GM19240 (cell line): ENCODE results near the gene MME.
"Not testable (repeated sequence)": the region's sequence is repeated elsewhere in the genome, so short reads cannot be mapped to it uniquely, and the experiment has no call there.

Experiments
- DNase-seq: peaks from one replicate; pipeline ENCODE4 v3.0.0; 2011; ENCODE audit warnings: low spot score; ENCODE audit not compliant: insufficient read length

Gene MME

GRCh38 chr3:155192957-155193746 is 113.0 kb downstream of the MME start:
- no peak for DNase-seq

GRCh38 chr3:155193868-155194267 is 113.7 kb downstream of the MME start:
- DNase-seq, result no peak

GRCh38 chr3:155194973-155195957 is 115.1 kb downstream of the MME start:
- DNase-seq, result no peak

- DNase-seq, result no peak
Measured at GRCh38 chr3:155196131-155197021, 116.3 kb downstream of the MME start.

- DNase-seq, result no peak
Measured at GRCh38 chr3:155197786-155198185, 117.7 kb downstream of the MME start.

GRCh38 chr3:155202626-155203025 is 122.5 kb downstream of the MME start:
- no peak for DNase-seq

GRCh38 chr3:155204851-155205250 is 124.7 kb downstream of the MME start:
- no peak for DNase-seq

GRCh38 chr3:155208183-155208800 is 128.2 kb downstream of the MME start:
- DNase-seq, result no peak

- DNase-seq, result no peak
Measured at GRCh38 chr3:155210736-155211135, 130.6 kb downstream of the MME start.

- no peak for DNase-seq
Measured at GRCh38 chr3:155211266-155211665, 131.1 kb downstream of the MME start.

GRCh38 chr3:155211940-155212339 is 131.8 kb downstream of the MME start:
- DNase-seq, result no peak

- DNase-seq, result not testable (repeated sequence)
Measured at GRCh38 chr3:155216007-155216406, 135.9 kb downstream of the MME start.

- DNase-seq, result no peak
Measured at GRCh38 chr3:155217591-155217990, 137.5 kb downstream of the MME start.

GRCh38 chr3:155218462-155218861 is 138.3 kb downstream of the MME start:
- no peak for DNase-seq

- no peak for DNase-seq
Measured at GRCh38 chr3:155219106-155219505, 139.0 kb downstream of the MME start.

GRCh38 chr3:155225417-155225816 is 145.3 kb downstream of the MME start:
- no peak for DNase-seq

GRCh38 chr3:155227141-155227540 is 147.0 kb downstream of the MME start:
- DNase-seq, result no peak

GRCh38 chr3:155228676-155229075 is 148.6 kb downstream of the MME start:
- DNase-seq, result no peak

- no peak for DNase-seq
Measured at GRCh38 chr3:155229086-155229485, 149.0 kb downstream of the MME start.

- no peak for DNase-seq
Measured at GRCh38 chr3:155230382-155230781, 150.3 kb downstream of the MME start.

- DNase-seq, result no peak
Measured at GRCh38 chr3:155231792-155232191, 151.7 kb downstream of the MME start.
